ENCODE results near the gene SLC36A3.
"Not testable (repeated sequence)": the region's sequence is repeated elsewhere in the genome, so short reads cannot be mapped to it uniquely, and the experiment has no call there.

The SLC36A3 gene

GRCh38 chr5:151240924-151241635, 62.5 kb downstream of the SLC36A3 start:
- no peak for DNase-seq
- H3K9ac ChIP-seq (ENCODE audit: low read length): no peak overlapping the region
- H2AFZ ChIP-seq (ENCODE audit: low read length): no peak overlapping the region
- H3K27ac ChIP-seq (ENCODE audit: low read length): no peak overlapping the region
- no peaks in the 10 kb centered on the region for H3K27me3 ChIP-seq (replicated peaks; ENCODE audit: insufficient read depth, low read length)
- H3K4me3 ChIP-seq (ENCODE audit: low read length): no peak overlapping the region
- H3K9me2 ChIP-seq (replicated peaks; ENCODE audit: insufficient read depth, low read length): no peaks in the 10 kb centered on the region
- no peaks in the 10 kb centered on the region for H3K9me3 ChIP-seq (replicated peaks; ENCODE audit: insufficient read depth, low read length)
- H4K20me1 ChIP-seq (ENCODE audit: insufficient read depth, low read length): no peaks in the 10 kb centered on the region
- TF ChIP-seq EZH2phosphoT487 (IDR thresholded peaks at IDR 0.05; ENCODE audit: low read length) (no peak), CTCF (IDR thresholded peaks at IDR 0.05; ENCODE audit: low read length) (no peak), EZH2 (optimal IDR thresholded peaks at IDR 0.05; ENCODE audit: low read depth, low read length) (no peak)
- peaks cover 11% of the 10 kb centered on the region for H3F3A ChIP-seq (ENCODE audit: insufficient read depth, low read length)
- peaks cover 13% of the 10 kb centered on the region for H3K4me1 ChIP-seq (ENCODE audit: low read length)
- no peak overlapping the region for H3K4me2 ChIP-seq (ENCODE audit: low read depth, low read length)
- H3K36me3 ChIP-seq (replicated peaks; ENCODE audit: insufficient read depth, low read length): no peaks in the 10 kb centered on the region
- no peaks in the 10 kb centered on the region for H3K79me2 ChIP-seq (ENCODE audit: low read length)

- not testable (repeated sequence) for H3K79me2 ChIP-seq (ENCODE audit: low read length); H3K9me2 ChIP-seq (replicated peaks; ENCODE audit: insufficient read depth, low read length); H3K4me2 ChIP-seq (ENCODE audit: low read depth, low read length); H4K20me1 ChIP-seq (ENCODE audit: insufficient read depth, low read length); H3K36me3 ChIP-seq (replicated peaks; ENCODE audit: insufficient read depth, low read length); H2AFZ ChIP-seq (ENCODE audit: low read length); DNase-seq; H3K27ac ChIP-seq (ENCODE audit: low read length); H3K9me3 ChIP-seq (replicated peaks; ENCODE audit: insufficient read depth, low read length); H3K27me3 ChIP-seq (replicated peaks; ENCODE audit: insufficient read depth, low read length); H3K4me3 ChIP-seq (ENCODE audit: low read length); H3K9ac ChIP-seq (ENCODE audit: low read length)
- H3K4me1 ChIP-seq (ENCODE audit: low read length): peaks cover 13% of the 10 kb centered on the region
- peaks cover 11% of the 10 kb centered on the region for H3F3A ChIP-seq (ENCODE audit: insufficient read depth, low read length)
Measured at GRCh38 chr5:151240268-151240835, 63.2 kb downstream of the SLC36A3 start.

- TF ChIP-seq EZH2phosphoT487 (IDR thresholded peaks at IDR 0.05; ENCODE audit: low read length) (no peak), CTCF (IDR thresholded peaks at IDR 0.05; ENCODE audit: low read length) (peak; percentile 91)
- Histone ChIP-seq H3K9ac (ENCODE audit: low read length) (no peak overlapping the region), H4K20me1 (ENCODE audit: insufficient read depth, low read length) (no peaks in the 10 kb centered on the region), H3K79me2 (ENCODE audit: low read length) (no peaks in the 10 kb centered on the region), H3K9me2 (replicated peaks; ENCODE audit: insufficient read depth, low read length) (no peaks in the 10 kb centered on the region), H3K4me1 (ENCODE audit: low read length) (peaks cover 21% of the 10 kb centered on the region), H3K9me3 (replicated peaks; ENCODE audit: insufficient read depth, low read length) (no peaks in the 10 kb centered on the region), H3K4me2 (ENCODE audit: low read depth, low read length) (peak overlapping the region; percentile 92; the same call in 1 of the 2 replicates), H3K27ac (ENCODE audit: low read length) (peak overlapping the region; percentile 60; the same call in 1 of the 2 replicates), H3K36me3 (replicated peaks; ENCODE audit: insufficient read depth, low read length) (no peaks in the 10 kb centered on the region), H2AFZ (ENCODE audit: low read length) (peak overlapping the region; percentile 76; the same call in 1 of the 2 replicates), H3F3A (ENCODE audit: insufficient read depth, low read length) (peaks cover 20% of the 10 kb centered on the region), H3K4me3 (ENCODE audit: low read length) (peak overlapping the region; percentile 65), H3K27me3 (replicated peaks; ENCODE audit: insufficient read depth, low read length) (no peaks in the 10 kb centered on the region)
- DNase-seq: peak; percentile 76
Measured at GRCh38 chr5:151239237-151239861, 64.2 kb downstream of the SLC36A3 start.
